IPS-18c (cell line): ENCODE data around the gene DOCK2.

Experiments
- H3K4me3 ChIP-seq: 2 replicates; pipeline ENCODE4 v1.7.0; 2013; ENCODE audit warnings: low read depth, mild to moderate bottlenecking, low read length, moderate library complexity; ENCODE audit not compliant: insufficient read depth
- H3K9me3 ChIP-seq: one replicate; pipeline ENCODE4 v1.6.1; 2013; ENCODE audit warnings: mild to moderate bottlenecking, low read length, moderate library complexity; ENCODE audit not compliant: control insufficient read depth, insufficient read depth

DOCK2 gene

GRCh38 chr5:169970911-169971765 lies 334.1 kb downstream of the DOCK2 start:
- H3K9me3 ChIP-seq: no peaks in the 10 kb centered on the region

GRCh38 chr5:169971780-169972179 lies 334.7 kb downstream of the DOCK2 start:
- H3K4me3 ChIP-seq: no peak overlapping the region
- H3K9me3 ChIP-seq: no peaks in the 10 kb centered on the region

More at GRCh38 chr5:169970911-169971765, 334.1 kb downstream of the DOCK2 start:
- no peak overlapping the region for H3K4me3 ChIP-seq

- no peak overlapping the region for H3K4me3 ChIP-seq
- H3K9me3 ChIP-seq: no peaks in the 10 kb centered on the region
Observed at GRCh38 chr5:169973056-169973455, 336.0 kb downstream of the DOCK2 start.

GRCh38 chr5:169974121-169974770 lies 337.2 kb downstream of the DOCK2 start:
- Histone ChIP-seq H3K4me3 (no peak overlapping the region), H3K9me3 (no peaks in the 10 kb centered on the region)

GRCh38 chr5:169978714-169979113 lies 341.6 kb downstream of the DOCK2 start:
- Histone ChIP-seq H3K4me3 (no peak overlapping the region), H3K9me3 (no peaks in the 10 kb centered on the region)

GRCh38 chr5:169979871-169980270 lies 342.8 kb downstream of the DOCK2 start:
- H3K9me3 ChIP-seq: no peaks in the 10 kb centered on the region
- peak overlapping the region; percentile 5; the same call in 1 of the 2 replicates for H3K4me3 ChIP-seq

- H3K4me3 ChIP-seq: peak within 1 kb of the TSS; percentile 5; the same call in 1 of the 2 replicates
- H3K9me3 ChIP-seq: no peaks in the 10 kb centered on the region
Observed at GRCh38 chr5:169980418-169981053, 343.5 kb downstream of the DOCK2 start, which contains the start of gene INSYN2B. Gene INSYN2B, minus strand, starts transcription at chr5:169980495. Its CDS starts 96,597 bp downstream, at chr5:169883898.

- no peaks in the 10 kb centered on the region for H3K9me3 ChIP-seq
Observed at GRCh38 chr5:169988206-169988605, 351.1 kb downstream of the DOCK2 start.

GRCh38 chr5:169988947-169989346 lies 351.9 kb downstream of the DOCK2 start:
- no peaks in the 10 kb centered on the region for H3K9me3 ChIP-seq

More at GRCh38 chr5:169988206-169988605, 351.1 kb downstream of the DOCK2 start:
- H3K4me3 ChIP-seq: no peak overlapping the region

GRCh38 chr5:169989365-169989764 lies 352.3 kb downstream of the DOCK2 start:
- Histone ChIP-seq H3K4me3 (no peak overlapping the region), H3K9me3 (no peaks in the 10 kb centered on the region)

More at GRCh38 chr5:169988947-169989346, 351.9 kb downstream of the DOCK2 start:
- no peak overlapping the region for H3K4me3 ChIP-seq

GRCh38 chr5:169991115-169991869 lies 354.2 kb downstream of the DOCK2 start:
- Histone ChIP-seq H3K4me3 (no peak overlapping the region), H3K9me3 (no peaks in the 10 kb centered on the region)

- Histone ChIP-seq H3K4me3 (no peak overlapping the region), H3K9me3 (no peaks in the 10 kb centered on the region)
Observed at GRCh38 chr5:169992789-169993484, 355.9 kb downstream of the DOCK2 start.

GRCh38 chr5:169993485-169993790 lies 356.4 kb downstream of the DOCK2 start:
- H3K4me3 ChIP-seq: no peak overlapping the region
- no peaks in the 10 kb centered on the region for H3K9me3 ChIP-seq

- no peak overlapping the region for H3K4me3 ChIP-seq
- no peaks in the 10 kb centered on the region for H3K9me3 ChIP-seq
Observed at GRCh38 chr5:169997798-169998197, 360.7 kb downstream of the DOCK2 start.

- no peak overlapping the region for H3K4me3 ChIP-seq
Observed at GRCh38 chr5:169999621-170000020, 362.5 kb downstream of the DOCK2 start.

GRCh38 chr5:170000155-170000554 lies 363.1 kb downstream of the DOCK2 start:
- no peak overlapping the region for H3K4me3 ChIP-seq
- H3K9me3 ChIP-seq: no peaks in the 10 kb centered on the region

More at GRCh38 chr5:169999621-170000020, 362.5 kb downstream of the DOCK2 start:
- no peaks in the 10 kb centered on the region for H3K9me3 ChIP-seq

- no peaks in the 10 kb centered on the region for H3K9me3 ChIP-seq
Observed at GRCh38 chr5:170006021-170006420, 368.9 kb downstream of the DOCK2 start.

More at GRCh38 chr5:170006021-170006420, 368.9 kb downstream of the DOCK2 start:
- no peak overlapping the region for H3K4me3 ChIP-seq
